Osteoblast (primary cell): ENCODE results near the gene PBX4. TPM values are rescaled to one million over a fixed set of nuclear protein-coding genes. Genes with fewer than 3 reads are reported as not detected.
A peak's percentile ranks its signal among the peaks of the same experiment; 100 is the strongest.

ENCODE experiments used
- DNase-seq: peaks from one replicate; pipeline ENCODE4 v3.0.0; 2011; ENCODE audit warnings: low spot score, mixed read lengths; ENCODE audit not compliant: insufficient read length; ENCODE audit errors: missing footprints
- H2AFZ ChIP-seq: 2 replicates; pipeline ENCODE4 v1.6.0; 2011; ENCODE audit warnings: mild to moderate bottlenecking, low read length
- H3K27ac ChIP-seq: 2 replicates; pipeline ENCODE4 v1.5.1; 2011; ENCODE audit warnings: mild to moderate bottlenecking, low read depth, low read length, moderate library complexity
- H3K27me3 ChIP-seq: 2 replicates; pipeline ENCODE4 v1.6.0; 2012; ENCODE audit warnings: mild to moderate bottlenecking, control low read depth, inconsistent platforms, low read length, moderate library complexity; ENCODE audit not compliant: insufficient read depth
- H3K36me3 ChIP-seq: 2 replicates; pipeline ENCODE4 v1.5.1; 2011; ENCODE audit warnings: mild to moderate bottlenecking, low read length, control low read depth, moderate library complexity; ENCODE audit not compliant: insufficient read depth
- H3K4me1 ChIP-seq: 2 replicates; pipeline ENCODE4 v1.5.1; 2011; ENCODE audit warnings: mild to moderate bottlenecking, low read length, control low read depth, moderate library complexity; ENCODE audit not compliant: insufficient read depth
- H3K4me2 ChIP-seq: 2 replicates; pipeline ENCODE4 v1.6.0; 2011; ENCODE audit warnings: mild to moderate bottlenecking, low read length; ENCODE audit not compliant: insufficient read depth
- H3K4me3 ChIP-seq: fragments of 200-600 bp; sonication (generic); 3 replicates; pipeline ENCODE4 v1.5.1; 2012; ENCODE audit warnings: mild to moderate bottlenecking, low read length, inconsistent platforms; ENCODE audit not compliant: insufficient read depth
- H3K79me2 ChIP-seq: 2 replicates; pipeline ENCODE4 v1.6.0; 2012; ENCODE audit warnings: mild to moderate bottlenecking, low read length, control low read depth, inconsistent platforms; ENCODE audit not compliant: insufficient read depth
- H3K9me3 ChIP-seq: 2 replicates; pipeline ENCODE4 v1.5.1; 2011; ENCODE audit warnings: low read depth, low read length, control low read depth
- H4K20me1 ChIP-seq: 2 replicates; pipeline ENCODE4 v1.6.0; 2012; ENCODE audit warnings: mild to moderate bottlenecking, low read length, control low read depth; ENCODE audit not compliant: insufficient read depth
- total RNA-seq: library from RNA; depleted of rRNA; stranded (reverse); fragments of >200 nt; gene quantifications from 2 replicates; pipeline ENCODE4 v1.2.3, GENCODE V29; 2012
- TF ChIP-seq, protein P1 (sequence below): IDR thresholded peaks from 2 replicates; pipeline ENCODE4 v1.5.1; 2011; ENCODE audit warnings: mild to moderate bottlenecking, low read depth, low read length, moderate library complexity; ENCODE audit errors: extremely low read depth

Gene PBX4
- total RNA-seq, 1 donor = 0.36 TPM

DNA sequence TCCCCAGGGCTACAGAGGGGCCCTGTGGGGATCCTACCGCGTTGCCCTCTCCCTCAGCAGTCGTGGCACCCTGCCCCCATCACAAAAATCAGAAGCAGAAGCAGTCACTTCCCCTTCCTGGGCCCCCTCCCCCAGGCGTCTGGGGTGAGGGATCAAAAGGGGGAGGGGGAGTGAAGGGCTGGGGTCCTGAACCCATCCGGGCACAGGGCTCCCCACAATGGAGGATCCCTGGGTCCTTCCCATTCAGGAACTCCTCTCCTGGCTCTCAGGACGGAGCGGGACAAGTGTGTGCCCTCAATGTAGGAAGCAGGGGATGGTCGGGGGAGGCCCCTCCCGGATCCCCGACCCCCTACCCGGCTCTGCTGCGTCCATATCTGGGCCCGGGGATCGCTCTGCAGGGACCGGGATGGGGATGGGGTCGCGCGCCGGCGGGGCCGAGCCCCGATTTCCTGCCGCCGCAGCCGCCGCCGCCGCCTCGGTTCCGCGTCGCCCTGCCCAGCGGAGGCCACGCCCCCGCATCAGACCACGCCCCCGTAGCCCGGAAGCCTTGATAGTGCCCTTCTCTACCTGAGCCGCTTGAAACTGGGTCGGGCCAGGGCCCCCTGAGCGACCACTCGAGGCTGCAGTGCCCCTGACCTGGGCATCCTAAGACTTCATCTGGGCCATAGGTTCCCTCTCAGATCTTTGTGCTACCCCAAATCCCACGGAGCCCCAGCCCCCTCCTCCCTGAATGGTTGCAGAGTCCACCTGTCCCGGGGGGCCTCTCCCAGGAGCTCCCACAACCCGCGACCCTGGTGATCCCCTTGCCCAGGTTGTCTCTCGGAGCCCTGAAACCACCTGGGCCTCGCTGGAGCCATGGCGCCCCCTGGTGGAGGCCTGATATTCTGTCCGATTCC is 24.9 kb upstream of the PBX4 start, which contains the start of gene GMIP:
Gene GMIP, minus strand, starts transcription at position 500 of the 896 bp plus-strand sequence. Its CDS starts 128 bp downstream, at position 372.
- H3K27ac ChIP-seq = peak within 1 kb of the TSS; percentile 45
- H4K20me1 ChIP-seq = no peaks in the 10 kb centered on the region
- peak; percentile 99 for DNase-seq
- TF ChIP-seq, protein P1, sequence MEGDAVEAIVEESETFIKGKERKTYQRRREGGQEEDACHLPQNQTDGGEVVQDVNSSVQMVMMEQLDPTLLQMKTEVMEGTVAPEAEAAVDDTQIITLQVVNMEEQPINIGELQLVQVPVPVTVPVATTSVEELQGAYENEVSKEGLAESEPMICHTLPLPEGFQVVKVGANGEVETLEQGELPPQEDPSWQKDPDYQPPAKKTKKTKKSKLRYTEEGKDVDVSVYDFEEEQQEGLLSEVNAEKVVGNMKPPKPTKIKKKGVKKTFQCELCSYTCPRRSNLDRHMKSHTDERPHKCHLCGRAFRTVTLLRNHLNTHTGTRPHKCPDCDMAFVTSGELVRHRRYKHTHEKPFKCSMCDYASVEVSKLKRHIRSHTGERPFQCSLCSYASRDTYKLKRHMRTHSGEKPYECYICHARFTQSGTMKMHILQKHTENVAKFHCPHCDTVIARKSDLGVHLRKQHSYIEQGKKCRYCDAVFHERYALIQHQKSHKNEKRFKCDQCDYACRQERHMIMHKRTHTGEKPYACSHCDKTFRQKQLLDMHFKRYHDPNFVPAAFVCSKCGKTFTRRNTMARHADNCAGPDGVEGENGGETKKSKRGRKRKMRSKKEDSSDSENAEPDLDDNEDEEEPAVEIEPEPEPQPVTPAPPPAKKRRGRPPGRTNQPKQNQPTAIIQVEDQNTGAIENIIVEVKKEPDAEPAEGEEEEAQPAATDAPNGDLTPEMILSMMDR = peak; percentile 86
- no peaks in the 10 kb centered on the region for H3K27me3 ChIP-seq
- peak within 1 kb of the TSS; percentile 97 for H3K4me3 ChIP-seq
- H3K4me1 ChIP-seq = peaks cover 8% of the 10 kb centered on the region
- H3K9me3 ChIP-seq = no peaks in the 10 kb centered on the region
- H3K79me2 ChIP-seq = peaks cover 8% of the 10 kb centered on the region
- peak within 1 kb of the TSS; percentile 86 for H3K4me2 ChIP-seq
- H3K36me3 ChIP-seq = peaks cover 34% of the 10 kb centered on the region
- peak within 1 kb of the TSS; percentile 89 for H2AFZ ChIP-seq

- H3K9me3 ChIP-seq = no peaks in the 10 kb centered on the region
- peak overlapping the region; percentile 97 for H3K4me3 ChIP-seq
- H3K36me3 ChIP-seq = peaks cover 30% of the 10 kb centered on the region
- DNase-seq = peak; percentile 93
- peaks cover 8% of the 10 kb centered on the region for H3K4me1 ChIP-seq
- TF ChIP-seq, protein P1 = no peak
- H3K79me2 ChIP-seq = peaks cover 8% of the 10 kb centered on the region
- no peaks in the 10 kb centered on the region for H4K20me1 ChIP-seq
- no peaks in the 10 kb centered on the region for H3K27me3 ChIP-seq
- peak overlapping the region; percentile 45 for H3K27ac ChIP-seq
- H3K4me2 ChIP-seq = peak overlapping the region; percentile 86
- H2AFZ ChIP-seq = peak overlapping the region; percentile 89
Measured at GRCh38 chr19:19642506-19643157, 24.1 kb upstream of the PBX4 start.

GRCh38 chr19:19637523-19638251 is 19.2 kb upstream of the PBX4 start:
- Histone ChIP-seq H3K27me3 (no peaks in the 10 kb centered on the region), H4K20me1 (no peaks in the 10 kb centered on the region), H3K36me3 (peaks cover 34% of the 10 kb centered on the region), H2AFZ (no peak overlapping the region), H3K4me3 (no peak overlapping the region), H3K9me3 (no peaks in the 10 kb centered on the region), H3K79me2 (peaks cover 2% of the 10 kb centered on the region), H3K4me2 (no peak overlapping the region), H3K27ac (no peak overlapping the region), H3K4me1 (no peaks in the 10 kb centered on the region)
- TF ChIP-seq, protein P1 = no peak
- no peak for DNase-seq
